Endothelial cell of umbilical vein (primary cell): ENCODE results near the gene FKBP7. TPM values are rescaled to one million over a fixed set of nuclear protein-coding genes. Genes with fewer than 3 reads are reported as not detected.

Experiments
- BruUV-seq: library from RNA; stranded (reverse); fragments of 400-500 nt; replicated peaks from 2 replicates; lab custom pipeline; 2021; lab: Mats Ljungman, UMichigan
- CTCF ChIA-PET: fragments of 300-600, 350-600 bp; sonication (Branson Sonifier 250); formaldehyde crosslinking; loops from one replicate; lab custom pipeline; 2021; ENCODE audit warnings: antibody characterized with exemption, inconsistent platforms; lab: Charles Lee
- POLR2A ChIA-PET: fragments of 300-600, 350-600 bp; sonication (Branson Sonifier 250); formaldehyde crosslinking; loops from one replicate; lab custom pipeline; 2021; ENCODE audit warnings: antibody characterized with exemption, inconsistent platforms; lab: Charles Lee
- DNase-seq: peaks from one replicate; pipeline ENCODE4 v3.0.0-alpha.2; 2011; ENCODE audit warnings: low read depth, low spot score
- FAIRE-seq: peaks from 2 replicates; lab custom pipeline; 2011; peaks lifted over from hg19 to GRCh38; lab: Jason Lieb, UNC
- H2AFZ ChIP-seq: 2 replicates; pipeline ENCODE4 v1.6.0; 2012; ENCODE audit warnings: low read depth, low read length, control low read depth, inconsistent platforms
- H3K27ac ChIP-seq: 2 replicates; pipeline ENCODE4 v1.5.1; 2011; ENCODE audit warnings: low read depth, mild to moderate bottlenecking, control low read depth, low read length, moderate library complexity; ENCODE audit not compliant: insufficient read depth
- H3K27me3 ChIP-seq, 2 experiments: 2 replicates each; pipeline versions ENCODE4 v1.6.0 to v1.6.1; 2011; ENCODE audit warnings: low read length in 2 of 2, mixed read lengths in 1 of 2; ENCODE audit not compliant: control insufficient read depth in 2 of 2, insufficient read depth in 2 of 2
- H3K36me3 ChIP-seq, 2 experiments: 2 replicates in 1 of 2; 3 replicates in 1 of 2; pipeline ENCODE4 v1.5.1; 2011; ENCODE audit warnings: low read length in 2 of 2, mild to moderate bottlenecking in 1 of 2, moderate library complexity in 1 of 2; ENCODE audit not compliant: control insufficient read depth in 2 of 2, insufficient read depth in 2 of 2; ENCODE audit errors: extremely low read depth in 1 of 2
- H3K4me1 ChIP-seq: 3 replicates; pipeline ENCODE4 v1.5.1; 2011; ENCODE audit warnings: mild to moderate bottlenecking, low read length; ENCODE audit not compliant: control insufficient read depth, insufficient read depth; ENCODE audit errors: extremely low read depth
- H3K4me2 ChIP-seq: 2 replicates; pipeline ENCODE4 v1.6.1; 2011; ENCODE audit warnings: low read length, control low read depth, mixed read lengths; ENCODE audit not compliant: insufficient read depth
- H3K4me3 ChIP-seq, 3 experiments: fragments of 200-600 bp in 1 of 3; sonication (generic), shearing (Covaris generic) in 1 of 3; replicated peaks in 1 of 3; 2 replicates each; pipeline ENCODE4 v1.5.1; 2011 to 2016; ENCODE audit warnings: control low read depth in 3 of 3, low read length in 3 of 3, mild to moderate bottlenecking in 2 of 3, inconsistent platforms in 1 of 3, low read depth in 1 of 3, moderate library complexity in 1 of 3; ENCODE audit not compliant: insufficient read depth in 1 of 3
- H3K79me2 ChIP-seq: 2 replicates; pipeline ENCODE4 v1.6.0; 2012; ENCODE audit warnings: low read length, inconsistent platforms; ENCODE audit not compliant: control insufficient read depth, insufficient read depth
- H3K9ac ChIP-seq: replicated peaks from 2 replicates; pipeline ENCODE3; 2011; ENCODE audit warnings: low read length, control low read depth; ENCODE audit not compliant: insufficient read depth; ENCODE audit errors: extremely low read depth
- H3K9me1 ChIP-seq: replicated peaks from 3 replicates; pipeline ENCODE4 v1.6.0; 2011; ENCODE audit warnings: mild to moderate bottlenecking, low read length; ENCODE audit not compliant: control insufficient read depth, insufficient read depth; ENCODE audit errors: extremely low read depth
- H3K9me3 ChIP-seq: replicated peaks from 2 replicates; pipeline ENCODE4 v1.5.1; 2012; ENCODE audit warnings: low read length, inconsistent platforms; ENCODE audit not compliant: control insufficient read depth, insufficient read depth
- H4K20me1 ChIP-seq: replicated peaks from 2 replicates; pipeline ENCODE3; 2011; ENCODE audit warnings: mild to moderate bottlenecking, low read length; ENCODE audit not compliant: control insufficient read depth, insufficient read depth; ENCODE audit errors: extremely low read depth
- EZH2 ChIP-seq: IDR thresholded peaks from 2 replicates; pipeline ENCODE4 v1.6.1; 2012; ENCODE audit warnings: borderline replicate concordance, low read depth, mild to moderate bottlenecking, moderate library complexity, low read length, inconsistent platforms; ENCODE audit not compliant: severe bottlenecking
- FOS ChIP-seq: IDR thresholded peaks from 2 replicates; pipeline ENCODE4 v1.6.1; 2011; ENCODE audit warnings: mild to moderate bottlenecking, low read length, moderate library complexity, borderline replicate concordance; ENCODE audit not compliant: insufficient read depth
- GATA2 ChIP-seq: IDR thresholded peaks from 2 replicates; pipeline ENCODE4 v1.7.0; 2011; ENCODE audit warnings: low read depth, mild to moderate bottlenecking, moderate library complexity, mixed read lengths, low read length; ENCODE audit not compliant: insufficient read length, insufficient read depth
- JUN ChIP-seq: IDR thresholded peaks from 2 replicates; pipeline ENCODE4 v1.6.1; 2011; ENCODE audit warnings: borderline replicate concordance, low read depth; ENCODE audit not compliant: insufficient read length, insufficient read depth
- MYC ChIP-seq: IDR thresholded peaks from one replicate; pipeline ENCODE4 v1.6.1; 2011; ENCODE audit warnings: mild to moderate bottlenecking, low read depth, low read length
- POLR2A ChIP-seq: IDR thresholded peaks from 2 replicates; pipeline ENCODE4 v1.6.1; 2012; ENCODE audit warnings: low read depth, mild to moderate bottlenecking, control low read depth, low read length
- POLR2AphosphoS5 ChIP-seq: IDR thresholded peaks from 2 replicates; pipeline ENCODE4 v1.6.1; 2012; ENCODE audit warnings: low read depth, mild to moderate bottlenecking, control low read depth, low read length, moderate library complexity; ENCODE audit not compliant: insufficient read depth
- dilution Hi-C: fragments of 300-500 bp; cut with MboI; formaldehyde crosslinking; loops from one replicate; pipeline ENCODE4 v1.15.0; 2019; ENCODE audit warnings: low sequenced_read_pairs; ENCODE audit not compliant: extremely low pct_ligation_motif_present
- intact Hi-C: fragments of 100-400 bp; cut with micrococcal nuclease; formaldehyde crosslinking; loops from one replicate; pipeline ENCODE4 v1.10.0; 2022
- polyA plus RNA-seq, 4 experiments: library from polyadenylated mRNA; depleted of rRNA in 3 of 4; stranded (reverse) in 3 of 4; unstranded in 1 of 4; fragments of >200 nt; gene quantifications; 2 replicates each; pipeline versions ENCODE4 v1.2.1 to v1.2.3, GENCODE V29; 2011 to 2012; ENCODE audit warnings: missing spikeins in 1 of 4
- total RNA-seq: library from RNA; stranded (reverse); gene quantifications from 2 replicates; pipeline ENCODE4 v1.2.3, GENCODE V29; 2021
- TF ChIP-seq, protein P1 (sequence below): IDR thresholded peaks from 2 replicates; pipeline ENCODE4 v1.6.1; 2011; ENCODE audit not compliant: insufficient read depth, insufficient read length
- TF ChIP-seq, protein P2 (sequence below), 2 donors: IDR thresholded peaks; 1 replicate in 1 of 2; 2 replicates in 1 of 2; pipeline ENCODE4 v1.5.1; 2011; ENCODE audit warnings: low read length in 2 of 2, mild to moderate bottlenecking in 2 of 2, moderate library complexity in 2 of 2, control low read depth in 1 of 2, inconsistent platforms in 1 of 2, low read depth in 1 of 2; ENCODE audit not compliant: insufficient read depth in 1 of 2; ENCODE audit errors: extremely low read depth in 1 of 2

Gene FKBP7
- total and polyA plus RNA-seq, 2 donors (not counting 3 experiments of a cell fraction or from before 2014, with no cell fraction given) = 11.2 to 20.5 TPM

DNA sequence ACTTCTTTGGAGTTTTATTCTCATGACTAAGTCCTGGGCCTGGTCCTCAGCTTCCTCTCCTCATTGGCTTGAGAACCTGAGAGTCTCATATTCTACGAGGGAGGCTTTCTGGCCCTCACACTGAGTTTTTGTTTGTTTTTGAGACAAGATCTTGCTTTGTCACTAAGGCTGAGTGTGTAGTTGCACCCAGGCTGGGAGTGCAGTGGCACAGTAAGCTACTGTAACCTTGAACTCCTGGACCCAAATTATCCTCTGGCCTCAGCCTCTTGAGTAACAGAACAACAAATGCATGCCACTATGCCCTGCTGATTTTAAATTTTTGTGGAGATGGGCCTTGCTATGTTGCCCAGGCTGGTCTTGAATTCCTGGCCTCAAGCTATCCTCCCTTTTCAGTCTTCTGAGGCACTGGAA, 50.0 kb downstream of the FKBP7 start:
- POLR2A ChIA-PET = no interaction called here
- DNase-seq (no peak), FAIRE-seq (no peak)
- Histone ChIP-seq H3K9me1 (no peaks in the 10 kb centered on the region), H4K20me1 (no peaks in the 10 kb centered on the region), H3K4me2 (no peak overlapping the region), H3K27ac (no peak overlapping the region), H2AFZ (no peak overlapping the region), H3K79me2 (peaks cover 2% of the 10 kb centered on the region), H3K4me3 (no peak overlapping the region), H3K4me1 (no peaks in the 10 kb centered on the region), H3K9ac (no peak overlapping the region), H3K9me3 (no peaks in the 10 kb centered on the region), H3K36me3 (peaks cover 12 to 14% of the 10 kb centered on the region in 2 experiments), H3K27me3 (no peaks in the 10 kb centered on the region)
- no TSS peak for BruUV-seq
- intact Hi-C loops = no loop called here
- TF ChIP-seq, protein P1, sequence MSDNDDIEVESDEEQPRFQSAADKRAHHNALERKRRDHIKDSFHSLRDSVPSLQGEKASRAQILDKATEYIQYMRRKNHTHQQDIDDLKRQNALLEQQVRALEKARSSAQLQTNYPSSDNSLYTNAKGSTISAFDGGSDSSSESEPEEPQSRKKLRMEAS = no peak
- TF ChIP-seq GATA2 = no peak
- no peak for TF ChIP-seq EZH2
- no peak for TF ChIP-seq POLR2A
- TF ChIP-seq, protein P2, sequence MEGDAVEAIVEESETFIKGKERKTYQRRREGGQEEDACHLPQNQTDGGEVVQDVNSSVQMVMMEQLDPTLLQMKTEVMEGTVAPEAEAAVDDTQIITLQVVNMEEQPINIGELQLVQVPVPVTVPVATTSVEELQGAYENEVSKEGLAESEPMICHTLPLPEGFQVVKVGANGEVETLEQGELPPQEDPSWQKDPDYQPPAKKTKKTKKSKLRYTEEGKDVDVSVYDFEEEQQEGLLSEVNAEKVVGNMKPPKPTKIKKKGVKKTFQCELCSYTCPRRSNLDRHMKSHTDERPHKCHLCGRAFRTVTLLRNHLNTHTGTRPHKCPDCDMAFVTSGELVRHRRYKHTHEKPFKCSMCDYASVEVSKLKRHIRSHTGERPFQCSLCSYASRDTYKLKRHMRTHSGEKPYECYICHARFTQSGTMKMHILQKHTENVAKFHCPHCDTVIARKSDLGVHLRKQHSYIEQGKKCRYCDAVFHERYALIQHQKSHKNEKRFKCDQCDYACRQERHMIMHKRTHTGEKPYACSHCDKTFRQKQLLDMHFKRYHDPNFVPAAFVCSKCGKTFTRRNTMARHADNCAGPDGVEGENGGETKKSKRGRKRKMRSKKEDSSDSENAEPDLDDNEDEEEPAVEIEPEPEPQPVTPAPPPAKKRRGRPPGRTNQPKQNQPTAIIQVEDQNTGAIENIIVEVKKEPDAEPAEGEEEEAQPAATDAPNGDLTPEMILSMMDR (IDR thresholded peaks at IDR 0.05; ENCODE audit: extremely low read depth in 1 of 2, insufficient read depth in 1 of 2, low read depth in 1 of 2, low read length in 2 of 2) = no peak
- no peak for TF ChIP-seq JUN
- TF ChIP-seq POLR2AphosphoS5 = no peak
- TF ChIP-seq MYC = no peak
- no peak for TF ChIP-seq FOS
- CTCF ChIA-PET = interaction anchor here (1.3 to 2.9 kb wide), 3 partner anchors 9 to 23 kb away, joined by 4 to 16 read pairs (median 11); no protein-coding TSS in a partner anchor
- dilution Hi-C loops = loop anchor here (25.0 kb wide), 1 partner anchor 291 kb away; no protein-coding TSS in a partner anchor
